Fibroblast of lung (primary cell): ENCODE measurements around the gene ASAH2. TPM values are rescaled to one million over a fixed set of nuclear protein-coding genes. Genes with fewer than 3 reads are reported as not detected.
"Not testable (repeated sequence)": the region's sequence is repeated elsewhere in the genome, so short reads cannot be mapped to it uniquely, and the experiment has no call there.

Experiments
- DNase-seq, 2 donors: peaks; one replicate each; pipeline versions ENCODE4 v3.0.0 to v3.0.0-alpha.2; 2010; ENCODE audit warnings: low read depth in 2 of 2
- H2AFZ ChIP-seq: 2 replicates; pipeline ENCODE4 v1.5.1; 2012; ENCODE audit warnings: low read length, control low read depth, inconsistent platforms
- H3K27ac ChIP-seq: 2 replicates; pipeline ENCODE4 v1.5.1; 2011; ENCODE audit warnings: low read length, control low read depth; ENCODE audit not compliant: insufficient read depth
- H3K27me3 ChIP-seq: 2 replicates; pipeline ENCODE4 v1.5.1; 2011; ENCODE audit warnings: mild to moderate bottlenecking, low read length; ENCODE audit not compliant: control insufficient read depth, insufficient read depth
- H3K36me3 ChIP-seq: 2 replicates; pipeline ENCODE4 v1.5.1; 2011; ENCODE audit warnings: low read length; ENCODE audit not compliant: control insufficient read depth, insufficient read depth
- H3K4me1 ChIP-seq: 2 replicates; pipeline ENCODE4 v1.5.1; 2011; ENCODE audit warnings: low read length; ENCODE audit not compliant: control insufficient read depth, insufficient read depth; ENCODE audit errors: extremely low read depth
- H3K4me2 ChIP-seq: 2 replicates; pipeline ENCODE4 v1.5.1; 2011; ENCODE audit warnings: low read length, control low read depth; ENCODE audit not compliant: insufficient read depth; ENCODE audit errors: extremely low read depth
- H3K4me3 ChIP-seq, 4 experiments: fragments of 200-600 bp in 1 of 4; sonication (generic) in 1 of 4; replicated peaks in 1 of 4; 2 replicates each; pipeline ENCODE4 v1.5.1; 2011 to 2016; ENCODE audit warnings: low read length in 4 of 4, low read depth in 3 of 4, mild to moderate bottlenecking in 3 of 4, control low read depth in 2 of 4, inconsistent platforms in 1 of 4, mixed read lengths in 1 of 4; ENCODE audit not compliant: insufficient read depth in 1 of 4; ENCODE audit errors: control extremely low read depth in 1 of 4
- H3K79me2 ChIP-seq: 2 replicates; pipeline ENCODE4 v1.5.1; 2012; ENCODE audit warnings: mild to moderate bottlenecking, low read length, inconsistent platforms; ENCODE audit not compliant: control insufficient read depth, insufficient read depth
- H3K9ac ChIP-seq: 2 replicates; pipeline ENCODE4 v1.5.1; 2011; ENCODE audit warnings: mild to moderate bottlenecking, low read length, control low read depth; ENCODE audit not compliant: insufficient read depth
- H3K9me3 ChIP-seq: 2 replicates; pipeline ENCODE4 v1.5.1; 2012; ENCODE audit warnings: low read depth, low read length; ENCODE audit not compliant: control insufficient read depth, insufficient read depth
- H4K20me1 ChIP-seq: 2 replicates; pipeline ENCODE4 v1.5.1; 2011; ENCODE audit warnings: low read length; ENCODE audit not compliant: control insufficient read depth, insufficient read depth; ENCODE audit errors: extremely low read depth
- EZH2 ChIP-seq: IDR thresholded peaks from 2 replicates; pipeline ENCODE4 v1.5.1; 2012; ENCODE audit warnings: low read length, control low read depth, mild to moderate bottlenecking; ENCODE audit errors: missing control alignments
- polyA plus RNA-seq, 2 donors: library from polyadenylated mRNA; depleted of rRNA in 1 of 2; stranded (reverse) in 1 of 2; unstranded in 1 of 2; fragments of >200 nt; gene quantifications; 2 replicates each; pipeline ENCODE4 v1.2.1, GENCODE V29; 2011 to 2012; ENCODE audit warnings: missing spikeins in 1 of 2
- total RNA-seq: library from RNA; depleted of rRNA; stranded (reverse); fragments of >200 nt; gene quantifications from 2 replicates; pipeline ENCODE4 v1.2.1, GENCODE V29; 2014
- TF ChIP-seq, protein P1 (sequence below), 2 donors: IDR thresholded peaks in 1 of 2; conservative IDR thresholded peaks in 1 of 2; 1 replicate in 1 of 2; 2 replicates in 1 of 2; pipeline ENCODE4 v1.5.1; 2011 to 2012; ENCODE audit warnings: low read length in 2 of 2, control low read depth in 1 of 2, inconsistent platforms in 1 of 2, low read depth in 1 of 2, mild to moderate bottlenecking in 1 of 2

Gene ASAH2
- total and polyA plus RNA-seq, 2 donors (not counting 1 experiment from before 2014, with no cell fraction given), result 0.99 to 2.4 TPM

- Histone ChIP-seq H3K79me2 (no peaks in the 10 kb centered on the region), H3K4me2 (no peak overlapping the region), H3K9ac (no peak overlapping the region), H3K4me1 (no peaks in the 10 kb centered on the region), H4K20me1 (no peaks in the 10 kb centered on the region), H3K4me3 (no peak overlapping the region), H2AFZ (no peak overlapping the region), H3K9me3 (no peaks in the 10 kb centered on the region), H3K27me3 (peaks cover 2% of the 10 kb centered on the region), H3K36me3 (no peaks in the 10 kb centered on the region), H3K27ac (no peak overlapping the region)
- TF ChIP-seq, protein P1, sequence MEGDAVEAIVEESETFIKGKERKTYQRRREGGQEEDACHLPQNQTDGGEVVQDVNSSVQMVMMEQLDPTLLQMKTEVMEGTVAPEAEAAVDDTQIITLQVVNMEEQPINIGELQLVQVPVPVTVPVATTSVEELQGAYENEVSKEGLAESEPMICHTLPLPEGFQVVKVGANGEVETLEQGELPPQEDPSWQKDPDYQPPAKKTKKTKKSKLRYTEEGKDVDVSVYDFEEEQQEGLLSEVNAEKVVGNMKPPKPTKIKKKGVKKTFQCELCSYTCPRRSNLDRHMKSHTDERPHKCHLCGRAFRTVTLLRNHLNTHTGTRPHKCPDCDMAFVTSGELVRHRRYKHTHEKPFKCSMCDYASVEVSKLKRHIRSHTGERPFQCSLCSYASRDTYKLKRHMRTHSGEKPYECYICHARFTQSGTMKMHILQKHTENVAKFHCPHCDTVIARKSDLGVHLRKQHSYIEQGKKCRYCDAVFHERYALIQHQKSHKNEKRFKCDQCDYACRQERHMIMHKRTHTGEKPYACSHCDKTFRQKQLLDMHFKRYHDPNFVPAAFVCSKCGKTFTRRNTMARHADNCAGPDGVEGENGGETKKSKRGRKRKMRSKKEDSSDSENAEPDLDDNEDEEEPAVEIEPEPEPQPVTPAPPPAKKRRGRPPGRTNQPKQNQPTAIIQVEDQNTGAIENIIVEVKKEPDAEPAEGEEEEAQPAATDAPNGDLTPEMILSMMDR (conservative IDR thresholded peaks at IDR 0.05 in 1 of 2, IDR thresholded peaks at IDR 0.05 in 1 of 2; ENCODE audit: low read depth in 1 of 2, low read length in 2 of 2), result no peak
- no peak for TF ChIP-seq EZH2
- DNase-seq, result no peak
Measured at GRCh38 chr10:50271564-50272250, 20.4 kb upstream of the ASAH2 start.

GRCh38 chr10:50267877-50268276 lies 16.6 kb upstream of the ASAH2 start:
- H4K20me1 ChIP-seq, result not testable (repeated sequence)

GRCh38 chr10:50262625-50263024 lies 11.3 kb upstream of the ASAH2 start:
- H3K36me3 ChIP-seq, H2AFZ ChIP-seq, H3K27me3 ChIP-seq, H3K4me1 ChIP-seq, H3K9me3 ChIP-seq, H3K4me3 ChIP-seq, H3K9ac ChIP-seq, H3K4me2 ChIP-seq, H3K27ac ChIP-seq, H3K79me2 ChIP-seq, DNase-seq, H4K20me1 ChIP-seq: not testable (repeated sequence)

More at GRCh38 chr10:50267877-50268276, 16.6 kb upstream of the ASAH2 start:
- H3K36me3 ChIP-seq, H3K27me3 ChIP-seq, H3K4me3 ChIP-seq, H3K9me3 ChIP-seq, H3K9ac ChIP-seq, H3K27ac ChIP-seq, H2AFZ ChIP-seq, H3K4me1 ChIP-seq, H3K79me2 ChIP-seq, H3K4me2 ChIP-seq, DNase-seq: not testable (repeated sequence)

- TF ChIP-seq EZH2, result no peak
- Histone ChIP-seq H3K27me3 (peaks cover 1% of the 10 kb centered on the region), H4K20me1 (no peaks in the 10 kb centered on the region), H3K4me3 (no peak overlapping the region), H3K27ac (no peak overlapping the region), H3K9ac (no peak overlapping the region), H3K4me1 (no peaks in the 10 kb centered on the region), H3K36me3 (no peaks in the 10 kb centered on the region), H3K9me3 (no peaks in the 10 kb centered on the region), H2AFZ (no peak overlapping the region), H3K4me2 (no peak overlapping the region), H3K79me2 (no peaks in the 10 kb centered on the region)
- DNase-seq, result peak in 1 of 2 donors; percentile 63
Measured at GRCh38 chr10:50260791-50261281, 9.5 kb upstream of the ASAH2 start.
